Measurements from ENCODE around the gene HIF1A. TPM values are rescaled to one million over a fixed set of nuclear protein-coding genes. Genes with fewer than 3 reads are reported as not detected.
"Not testable (repeated sequence)": the region's sequence is repeated elsewhere in the genome, so short reads cannot be mapped to it uniquely, and the experiment has no call there.

Gene HIF1A
- total RNA-seq, 1 donor from 2014 or later: 140 TPM

GRCh38 chr14:61673305-61673704 lies 22.0 kb upstream of the HIF1A start:
- no peak for DNase-seq

GRCh38 chr14:61675291-61675690 lies 20.0 kb upstream of the HIF1A start:
- no peak for DNase-seq

GRCh38 chr14:61677479-61677878 lies 17.8 kb upstream of the HIF1A start:
- no peak for DNase-seq

DNA sequence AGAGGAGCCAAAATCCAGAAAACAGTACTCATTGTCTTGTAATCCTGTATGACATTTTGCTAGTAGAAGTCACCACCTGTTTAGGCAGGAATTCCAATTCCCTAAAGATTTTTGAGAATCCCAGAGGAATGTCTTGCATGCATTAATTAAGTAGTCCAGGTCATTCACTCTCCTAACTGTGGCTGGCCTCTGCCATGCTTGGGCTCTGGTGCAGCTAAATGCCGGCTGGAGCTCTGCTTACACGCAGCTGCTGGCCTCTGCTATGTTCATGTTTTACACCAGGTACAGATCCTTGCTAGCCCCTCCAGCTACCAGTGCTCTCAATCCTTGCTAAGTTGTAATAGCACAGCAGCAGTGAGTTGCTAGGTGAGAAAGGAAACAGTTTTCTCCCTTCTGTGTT lies 16.3 kb upstream of the HIF1A start:
- no peak for DNase-seq

GRCh38 chr14:61681413-61681812 lies 13.9 kb upstream of the HIF1A start:
- DNase-seq: no peak

- DNase-seq: no peak
These were observed 12.2 kb upstream of the HIF1A start for GRCh38 chr14:61683108-61683507.

- DNase-seq: no peak
These were observed 5.3 kb upstream of the HIF1A start for GRCh38 chr14:61690039-61690438.

DNA sequence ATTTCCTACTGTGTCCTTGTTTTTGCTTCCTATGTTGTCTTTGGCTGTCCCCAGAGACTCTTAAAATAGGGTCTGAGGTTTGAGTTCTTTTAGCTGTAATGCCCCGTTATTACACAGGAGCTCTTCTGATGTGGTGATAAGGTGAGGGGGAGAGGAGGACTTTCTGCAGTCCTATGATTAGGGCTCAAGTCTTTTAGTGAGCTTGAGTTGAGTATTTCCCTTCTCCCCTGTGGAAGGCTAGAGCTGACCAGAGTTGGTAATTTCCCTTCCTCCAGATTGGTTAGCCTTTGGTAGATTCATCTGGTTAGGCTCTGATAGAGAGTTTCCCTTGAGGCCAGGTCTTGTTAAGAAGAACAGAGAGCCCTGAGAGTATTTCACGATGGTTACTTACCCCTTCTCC lies 4.3 kb upstream of the HIF1A start:
- DNase-seq: no peak

DNA sequence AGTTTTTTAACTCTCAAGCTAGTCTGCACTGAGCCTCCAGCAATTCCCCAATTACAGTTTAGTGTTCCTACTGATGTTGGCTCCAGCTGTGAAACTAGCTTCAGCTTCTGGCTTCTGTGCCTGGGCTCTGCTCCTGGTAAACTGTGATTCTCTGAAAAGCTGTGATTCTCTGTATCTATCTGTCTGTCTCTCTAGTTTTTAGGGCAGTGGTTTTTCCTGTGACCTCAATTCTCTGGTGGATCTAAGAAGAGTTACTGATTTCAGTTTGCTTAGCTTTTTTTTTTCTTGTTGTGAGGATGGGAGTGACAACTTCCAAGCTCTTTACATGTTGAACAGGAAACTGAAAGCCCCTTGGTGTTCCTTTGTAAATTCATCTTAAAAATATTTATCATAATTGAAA lies 3.8 kb upstream of the HIF1A start:
- no peak for DNase-seq

DNA sequence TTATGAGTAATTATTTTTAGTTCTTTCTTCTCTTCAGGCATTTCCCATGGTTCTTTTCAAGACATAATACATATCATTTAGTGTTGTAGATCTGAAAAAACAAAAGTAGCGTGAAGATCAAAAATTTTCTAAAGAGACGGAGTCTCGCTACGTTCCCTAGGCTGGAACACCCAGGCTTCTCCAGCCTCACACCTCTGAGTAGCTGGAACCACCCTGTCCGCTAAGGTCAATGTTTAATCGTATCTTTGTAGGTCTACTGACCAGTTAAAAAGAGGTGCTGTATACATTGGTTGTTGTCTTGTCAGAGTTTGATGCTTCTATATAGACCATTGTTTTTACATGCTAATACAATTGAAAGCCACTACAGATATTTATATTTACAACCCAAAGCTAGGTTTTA lies 1.3 kb upstream of the HIF1A start:
- no peak for DNase-seq

DNA sequence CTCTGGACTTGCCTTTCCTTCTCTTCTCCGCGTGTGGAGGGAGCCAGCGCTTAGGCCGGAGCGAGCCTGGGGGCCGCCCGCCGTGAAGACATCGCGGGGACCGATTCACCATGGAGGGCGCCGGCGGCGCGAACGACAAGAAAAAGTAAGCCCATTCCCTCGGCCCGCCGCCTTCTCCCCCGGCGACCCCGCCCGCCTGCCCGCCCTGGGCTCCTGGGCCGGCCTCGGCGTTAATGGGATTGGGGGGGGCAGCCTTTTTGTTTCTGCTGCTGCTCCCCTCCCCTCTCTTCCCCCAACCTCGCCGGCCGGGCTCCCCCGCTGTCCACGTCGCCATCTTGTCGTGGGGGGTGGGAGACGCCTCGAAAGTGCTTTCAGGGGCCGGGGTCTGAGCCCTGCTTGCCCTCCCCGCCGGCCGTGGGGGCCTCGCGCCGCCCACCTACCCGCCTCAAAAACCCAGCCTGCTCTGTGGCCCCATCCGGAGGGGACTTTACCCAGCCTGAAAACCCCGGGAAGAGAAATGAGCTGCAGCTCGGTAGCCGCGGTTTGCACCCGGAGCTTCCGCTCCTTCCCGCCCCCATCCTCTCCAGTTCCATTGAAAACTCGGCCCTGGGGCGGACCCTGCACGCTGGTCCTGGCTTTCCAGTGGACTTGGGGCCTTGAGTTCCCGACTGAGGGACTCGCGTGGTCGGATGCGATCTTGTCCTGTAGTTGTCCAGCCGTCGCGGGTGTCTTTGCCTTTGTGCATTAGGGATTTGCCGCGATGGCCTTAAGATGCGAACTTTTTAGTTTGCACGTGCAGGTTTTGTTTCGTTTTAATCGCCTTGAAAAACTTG lies 598 bp downstream of the HIF1A start:
- peak; percentile 53 for DNase-seq

DNA sequence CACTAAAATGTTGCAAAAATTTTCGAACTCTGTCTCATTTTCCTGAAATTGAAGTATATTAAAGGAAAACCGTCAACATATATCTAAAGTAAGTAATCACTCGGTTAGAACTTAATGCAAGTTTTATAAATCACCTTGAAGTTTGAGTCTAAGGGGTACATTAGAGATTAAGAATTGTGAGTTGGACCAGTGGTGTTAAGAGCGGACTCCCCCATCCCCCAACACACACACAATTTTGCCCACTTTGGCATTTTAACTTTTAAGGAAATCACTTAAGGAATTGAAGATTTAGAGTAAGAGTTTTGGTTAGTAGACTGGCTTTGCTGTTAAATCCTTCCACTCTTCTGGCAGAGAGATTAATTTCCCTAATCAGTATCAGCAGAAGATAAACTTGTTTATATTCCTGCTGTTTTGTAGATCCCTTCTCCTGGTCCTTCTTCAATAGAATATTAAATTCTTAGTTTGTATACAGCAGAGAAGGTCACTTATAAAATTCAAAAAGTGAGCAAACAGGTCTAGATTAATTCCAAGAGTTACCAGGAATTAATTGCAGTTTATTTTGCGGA lies 1.5 kb downstream of the HIF1A start:
- DNase-seq: no peak

- no peak for DNase-seq
These were observed 3.1 kb downstream of the HIF1A start for GRCh38 chr14:61698206-61698980.

DNA sequence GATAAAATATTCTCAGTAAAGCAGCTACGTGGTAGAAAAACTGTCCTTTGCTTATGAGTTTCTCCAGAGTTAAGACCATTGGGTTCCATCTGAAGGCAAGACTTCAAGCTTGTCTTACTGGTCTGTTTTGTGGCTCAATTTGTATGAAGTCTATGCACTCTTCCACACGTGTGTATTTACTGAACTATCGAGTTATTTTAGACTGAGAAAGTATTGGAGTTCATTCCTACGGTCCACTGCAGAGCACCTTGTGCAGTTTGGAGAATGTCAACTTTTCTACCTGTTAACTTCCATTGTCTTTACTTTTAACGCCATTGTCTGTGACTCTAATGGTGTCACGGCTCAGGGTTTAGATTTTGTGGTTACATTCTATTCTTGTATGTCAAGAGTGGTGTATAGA lies 3.7 kb downstream of the HIF1A start:
- no peak for DNase-seq

DNA sequence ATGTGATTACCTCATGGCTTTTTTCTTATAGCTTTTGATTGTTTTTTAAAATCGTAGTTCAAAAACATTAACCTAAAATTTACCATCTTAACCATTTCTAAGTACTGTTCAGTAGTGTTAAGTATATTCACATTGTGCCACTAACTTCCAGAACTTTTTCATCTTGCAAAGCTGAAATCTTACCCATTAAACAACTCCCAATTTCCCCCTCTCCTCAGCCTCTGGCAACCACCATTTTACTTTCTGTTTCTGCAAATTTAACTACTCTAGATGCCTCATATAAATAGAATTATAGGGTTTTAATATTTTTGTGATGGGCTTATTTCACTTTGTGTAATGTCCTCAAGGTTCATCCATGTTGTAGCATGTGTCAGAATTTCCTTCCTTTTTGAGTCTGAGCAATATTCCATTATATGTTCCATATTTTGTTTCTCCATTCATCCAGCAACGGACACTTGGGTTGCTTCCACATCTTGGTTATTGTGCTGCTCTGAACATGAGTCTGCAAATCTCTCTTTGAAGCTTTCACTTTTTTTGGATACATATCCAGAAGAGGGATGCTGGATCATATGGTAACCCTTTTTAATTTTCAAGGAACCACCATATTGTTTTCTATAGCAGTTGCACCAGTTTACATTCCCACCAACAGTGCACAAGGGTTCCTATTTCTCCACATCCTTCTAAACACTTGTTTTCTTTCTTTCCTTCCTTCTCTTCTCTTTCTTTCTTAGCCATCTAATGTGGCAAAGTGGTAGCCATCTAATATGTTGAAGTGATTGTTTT lies 5.0 kb downstream of the HIF1A start:
- DNase-seq: no peak

GRCh38 chr14:61701946-61702345 lies 6.6 kb downstream of the HIF1A start:
- DNase-seq: no peak

DNA sequence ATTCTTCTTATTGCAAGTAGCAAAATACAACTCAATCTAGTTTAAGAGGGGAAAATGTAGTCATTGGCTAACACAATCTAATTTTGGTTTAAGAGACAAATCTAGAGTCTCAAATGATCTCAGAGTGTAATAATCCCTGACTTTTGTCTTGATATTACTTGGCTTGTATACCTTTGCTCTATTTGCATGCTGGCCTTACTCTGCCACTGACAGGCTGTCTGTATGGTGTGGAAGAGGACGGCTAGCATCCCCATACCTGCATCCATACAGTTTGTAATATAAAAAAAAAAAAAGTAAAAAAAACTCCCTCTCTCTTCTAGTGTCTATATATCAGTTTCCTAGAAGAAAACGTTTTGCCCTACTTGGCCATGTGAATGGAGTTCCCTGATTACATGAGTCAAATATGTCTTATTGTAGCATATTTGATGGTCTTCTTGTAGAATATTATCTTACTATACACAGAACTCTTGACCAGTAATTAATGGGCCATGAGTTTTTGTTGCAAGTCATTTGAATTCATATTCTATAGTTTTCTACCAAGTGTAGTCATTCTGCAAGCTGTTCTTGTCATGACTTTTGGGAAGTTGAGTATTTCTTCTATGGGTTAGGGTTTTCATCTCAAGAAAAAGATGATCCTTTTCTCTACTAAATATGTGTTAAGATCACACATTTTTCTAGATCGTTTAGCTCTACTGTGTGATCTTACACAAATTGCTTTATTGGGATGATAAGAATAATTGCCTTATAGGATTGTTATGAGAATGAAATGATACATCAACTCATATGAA lies 8.2 kb downstream of the HIF1A start:
- DNase-seq: no peak

DNA sequence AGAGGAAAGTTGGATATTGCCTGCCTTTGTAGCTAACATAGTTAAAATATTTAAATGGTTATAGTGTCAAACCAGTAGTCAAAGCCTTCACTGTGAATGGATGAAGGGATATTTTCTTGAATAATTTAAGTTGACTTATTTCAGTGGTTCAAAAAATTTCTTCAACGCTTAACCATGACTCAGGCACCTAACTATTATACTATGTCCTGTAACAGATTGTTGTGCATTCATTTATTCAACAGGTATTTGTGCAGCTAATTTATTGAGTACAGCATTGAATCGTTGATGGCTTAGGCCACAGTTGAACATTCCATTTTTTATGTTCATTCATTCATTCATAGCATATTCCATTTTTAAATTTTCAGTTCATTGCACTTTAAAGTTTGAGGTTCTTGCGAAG lies 9.2 kb downstream of the HIF1A start:
- no peak for DNase-seq

DNA sequence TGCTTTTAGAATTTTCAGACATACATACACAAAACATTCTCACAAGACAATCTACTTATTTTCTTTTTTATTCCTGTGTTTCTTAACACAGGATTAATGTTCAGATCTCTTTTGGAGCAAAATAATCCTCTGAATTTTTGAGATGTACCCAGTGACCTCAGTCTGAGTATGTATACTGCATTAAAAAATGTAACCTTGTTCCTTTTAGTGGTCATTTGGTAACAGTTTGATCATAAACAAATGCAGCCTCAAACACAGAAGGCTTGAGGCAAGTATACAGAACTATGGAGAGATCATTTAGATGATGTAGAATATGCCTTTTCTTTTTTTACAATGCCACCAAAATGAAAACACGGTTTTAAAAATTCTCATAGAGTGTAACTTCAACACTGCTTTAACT lies 9.7 kb downstream of the HIF1A start:
- DNase-seq: no peak

GRCh38 chr14:61706096-61706690 lies 10.9 kb downstream of the HIF1A start:
- DNase-seq: no peak

DNA sequence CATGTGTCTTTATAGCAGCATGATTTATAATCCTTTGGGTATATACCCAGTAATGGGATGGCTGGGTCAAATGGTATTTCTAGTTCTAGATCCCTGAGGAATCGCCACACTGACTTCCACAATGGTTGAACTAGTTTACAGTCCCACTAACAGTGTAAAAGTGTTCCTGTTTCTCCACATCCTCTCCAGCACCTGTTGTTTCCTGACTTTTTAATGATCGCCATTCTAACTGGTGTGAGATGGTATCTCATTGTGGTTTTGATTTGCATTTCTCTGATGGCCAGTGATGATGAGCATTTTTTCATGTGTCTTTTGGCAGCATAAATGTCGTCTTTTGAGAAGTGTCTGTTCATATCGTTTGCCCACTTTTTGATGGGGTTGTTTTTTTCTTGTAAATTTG lies 12.5 kb downstream of the HIF1A start:
- DNase-seq: not testable (repeated sequence)

Data from occipital lobe (tissue), 2 donors.